Transverse colon (tissue), 3 donors: ENCODE results near the gene TLE6.

Source experiments
- CTCF ChIP-seq, 5 experiments: fragments of 200-600 bp in 3 of 5; fragments of 450-650 bp in 2 of 5; sonication (generic) in 3 of 5; IDR thresholded peaks; 1 replicate in 2 of 5; 2 replicates in 3 of 5; pipeline ENCODE4 v1.5.1; 2016 to 2017; ENCODE audit warnings: antibody characterized with exemption in 5 of 5, inconsistent platforms in 3 of 5, mild to moderate bottlenecking in 2 of 5, moderate library complexity in 1 of 5
- POLR2A ChIP-seq: fragments of 450-650 bp; IDR thresholded peaks from one replicate; pipeline ENCODE4 v1.6.1; 2016; ENCODE audit warnings: antibody characterized with exemption, mild to moderate bottlenecking, moderate library complexity

- TF ChIP-seq CTCF (IDR thresholded peaks at IDR 0.05) (no peak), POLR2A (no peak)
These were observed 48.2 kb downstream of the TLE6 start for GRCh38 chr19:3025549-3025886.
